Nephron progenitor cell (in vitro differentiated cells): ENCODE data around the gene DGUOK.
A peak's percentile ranks its signal among the peaks of the same experiment; 100 is the strongest.

Experiments
- DNase-seq: peaks from one replicate; pipeline ENCODE4 v3.0.0; 2021
- H3K27ac Mint-ChIP-seq: 2 replicates; pipeline ENCODE4 v1.8.0; 2021; ENCODE audit warnings: mild to moderate bottlenecking, moderate library complexity, mixed read lengths
- H3K27me3 Mint-ChIP-seq: 2 replicates; pipeline ENCODE4 v1.8.0; 2021; ENCODE audit warnings: mild to moderate bottlenecking, low read depth, mixed read lengths; ENCODE audit not compliant: poor library complexity
- H3K36me3 Mint-ChIP-seq: 2 replicates; pipeline ENCODE4 v1.8.0; 2021; ENCODE audit warnings: low read depth, mixed read lengths
- H3K4me1 Mint-ChIP-seq: 2 replicates; pipeline ENCODE4 v1.8.0; 2021; ENCODE audit warnings: mixed read lengths
- H3K4me3 Mint-ChIP-seq: 2 replicates; pipeline ENCODE4 v1.8.0; 2021; ENCODE audit warnings: mild to moderate bottlenecking, moderate library complexity, mixed read lengths
- H3K9me3 Mint-ChIP-seq: 2 replicates; pipeline ENCODE4 v1.8.0; 2021; ENCODE audit warnings: mild to moderate bottlenecking, moderate library complexity, mixed read lengths
- CTCF ChIP-seq: fragments of 200-600 bp; sonication (generic); IDR thresholded peaks from 2 replicates; pipeline ENCODE4 v1.5.0; 2021; ENCODE audit warnings: antibody characterized with exemption

DGUOK gene

DNA sequence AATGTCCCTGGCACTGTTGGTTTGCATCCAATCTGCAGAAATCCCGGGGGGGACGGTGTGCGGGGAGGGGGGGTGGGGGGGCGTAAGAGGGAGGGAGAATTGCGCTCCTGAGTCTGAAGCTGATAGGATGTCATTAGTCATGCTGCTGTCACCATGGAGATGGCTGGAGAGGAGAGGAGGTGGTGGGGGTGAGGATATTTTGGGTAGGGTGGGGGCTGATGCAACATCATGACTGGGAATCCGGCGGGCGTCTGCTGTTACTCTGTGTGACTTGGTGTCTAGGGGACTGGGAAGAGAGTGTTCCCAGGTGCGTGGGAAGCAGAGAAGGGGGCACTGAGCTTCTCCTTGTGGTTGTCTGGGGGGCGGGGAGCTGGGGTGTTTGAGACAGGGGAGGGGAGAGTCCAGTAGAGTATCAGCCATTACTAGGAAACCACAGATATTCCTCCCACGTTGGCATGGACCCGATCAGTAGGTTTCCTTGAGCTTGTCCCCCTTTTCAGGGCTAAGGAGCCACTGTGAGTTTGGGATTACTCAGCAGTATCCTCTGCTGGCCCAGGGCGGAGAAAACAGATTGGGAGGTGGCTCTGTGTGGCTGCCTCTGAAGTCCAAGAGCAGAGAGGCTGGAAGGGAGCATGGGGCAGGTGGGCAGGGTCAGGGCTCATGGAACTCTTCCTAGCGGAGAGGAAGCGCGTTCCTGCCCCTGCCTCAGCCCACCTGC lies 77.0 kb downstream of the DGUOK start:
- no peak for TF ChIP-seq CTCF
- Mint-ChIP-seq H3K9me3 (no peaks in the 10 kb centered on the region), H3K27me3 (peaks cover 2% of the 10 kb centered on the region), H3K4me3 (peak overlapping the region; percentile 91), H3K27ac (peak overlapping the region; percentile 84), H3K36me3 (no peaks in the 10 kb centered on the region), H3K4me1 (peaks cover 93% of the 10 kb centered on the region)
- no peak for DNase-seq

DNA sequence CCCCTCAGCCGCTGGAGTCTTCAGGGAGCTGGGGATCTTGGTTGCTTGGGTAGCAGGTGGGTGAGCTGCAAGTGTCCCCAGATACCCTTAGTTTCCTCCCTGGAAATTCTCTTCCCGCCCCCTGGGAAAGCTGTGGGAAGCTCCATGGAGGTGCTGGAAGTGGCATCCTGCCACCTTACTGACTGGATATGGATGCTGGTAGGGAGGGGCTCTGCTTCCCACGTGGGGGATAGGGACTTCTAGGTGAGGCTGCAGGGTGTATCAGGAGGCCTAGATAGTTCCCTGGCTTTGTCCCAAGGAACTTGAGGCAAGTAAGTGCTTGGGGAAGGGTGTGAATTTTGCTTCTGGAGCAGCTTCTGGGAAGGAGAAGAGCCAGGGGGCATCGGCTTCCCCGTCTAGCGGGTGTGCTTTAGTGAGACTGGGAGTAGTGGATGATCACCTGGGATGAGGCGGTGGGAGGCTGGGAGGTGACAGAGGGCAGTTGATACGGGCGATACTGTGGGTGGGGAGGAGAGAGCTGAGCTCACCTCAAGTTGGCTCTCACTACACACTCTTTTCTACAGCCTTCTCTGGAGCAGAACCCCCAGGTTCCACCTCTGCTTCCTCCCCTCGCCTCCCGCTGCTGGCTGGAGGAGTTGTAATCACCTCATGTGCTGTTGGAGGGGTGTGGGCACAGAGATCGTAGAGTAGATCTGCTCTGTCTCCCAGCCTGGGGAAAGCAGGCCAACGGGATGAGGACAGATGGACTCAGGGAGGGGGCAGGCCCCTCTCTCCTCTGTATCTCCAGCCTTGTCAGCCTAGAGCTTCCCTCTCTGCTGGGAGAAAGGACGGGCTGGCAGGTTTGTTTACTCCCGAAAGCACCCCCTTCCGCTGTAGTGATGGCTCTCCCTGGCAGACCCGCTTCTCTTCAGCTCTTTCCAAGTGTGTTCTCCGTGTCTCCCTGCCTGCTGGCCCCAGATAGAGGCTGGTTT lies 77.8 kb downstream of the DGUOK start:
- peaks cover 2% of the 10 kb centered on the region for H3K27me3 Mint-ChIP-seq
- no peak overlapping the region for H3K27ac Mint-ChIP-seq
- H3K36me3 Mint-ChIP-seq = peaks cover 2% of the 10 kb centered on the region
- no peaks in the 10 kb centered on the region for H3K9me3 Mint-ChIP-seq
- H3K4me1 Mint-ChIP-seq = peaks cover 93% of the 10 kb centered on the region
- peak overlapping the region; percentile 91 for H3K4me3 Mint-ChIP-seq
- TF ChIP-seq CTCF = no peak
- no peak for DNase-seq

- H3K36me3 Mint-ChIP-seq = peaks cover 11% of the 10 kb centered on the region
- no peak for TF ChIP-seq CTCF
- peaks cover 87% of the 10 kb centered on the region for H3K4me1 Mint-ChIP-seq
- peaks cover 2% of the 10 kb centered on the region for H3K27me3 Mint-ChIP-seq
- H3K9me3 Mint-ChIP-seq = no peaks in the 10 kb centered on the region
- no peak for DNase-seq
- no peak overlapping the region for H3K4me3 Mint-ChIP-seq
- H3K27ac Mint-ChIP-seq = peak overlapping the region; percentile 18
These were observed 79.1 kb downstream of the DGUOK start for GRCh38 chr2:74005786-74006185.

DNA sequence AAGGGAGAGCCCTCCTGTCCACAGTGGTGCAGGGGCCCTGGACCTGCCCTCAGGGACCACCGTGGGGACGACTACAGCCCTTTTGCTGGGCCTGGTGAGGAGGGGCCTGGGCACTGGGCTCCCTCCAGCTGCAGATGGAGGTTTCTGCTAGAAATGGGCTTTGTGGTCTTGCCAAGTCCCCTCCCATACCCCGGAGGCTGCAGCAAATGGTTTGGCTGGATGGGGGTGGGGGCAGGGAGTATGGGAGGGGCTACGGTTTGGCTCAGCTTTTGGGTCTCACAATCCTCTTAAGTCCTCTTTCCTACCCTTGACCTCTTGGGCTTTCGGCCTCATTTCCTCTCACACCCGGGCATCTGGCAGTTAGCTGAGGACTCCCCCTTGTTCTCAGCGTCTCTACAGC lies 79.8 kb downstream of the DGUOK start:
- Mint-ChIP-seq H3K27me3 (no peaks in the 10 kb centered on the region), H3K36me3 (peaks cover 13% of the 10 kb centered on the region), H3K4me1 (peaks cover 81% of the 10 kb centered on the region), H3K27ac (no peak overlapping the region), H3K9me3 (no peaks in the 10 kb centered on the region), H3K4me3 (peak overlapping the region; percentile 53)
- TF ChIP-seq CTCF = no peak
- DNase-seq = no peak

DNA sequence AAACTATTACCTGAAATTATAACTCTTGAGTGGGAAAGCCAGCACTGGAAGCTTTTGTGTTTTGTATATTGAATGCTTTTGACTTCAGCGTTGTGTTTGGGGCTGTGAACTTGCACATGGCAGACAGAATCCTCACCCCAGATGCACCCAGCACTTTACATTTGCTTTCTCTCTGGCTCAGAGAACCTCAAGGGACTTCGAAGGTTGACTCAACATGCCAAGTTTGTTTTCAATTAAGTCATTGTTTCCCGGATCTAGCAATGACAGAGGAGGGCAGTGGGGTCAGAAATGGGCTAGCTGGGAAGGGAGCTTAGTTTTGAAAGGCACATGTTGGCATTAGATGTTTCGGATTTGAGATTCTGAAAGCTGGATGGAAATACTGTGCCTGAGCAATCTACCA lies 80.4 kb downstream of the DGUOK start:
- H3K27ac Mint-ChIP-seq = peak overlapping the region; percentile 64
- H3K27me3 Mint-ChIP-seq = no peaks in the 10 kb centered on the region
- no peak for TF ChIP-seq CTCF
- H3K4me3 Mint-ChIP-seq = peak overlapping the region; percentile 53
- DNase-seq = no peak
- peaks cover 74% of the 10 kb centered on the region for H3K4me1 Mint-ChIP-seq
- H3K9me3 Mint-ChIP-seq = no peaks in the 10 kb centered on the region
- H3K36me3 Mint-ChIP-seq = peaks cover 18% of the 10 kb centered on the region
